Peyer's patch (tissue), 4 donors: Measurements from ENCODE around the gene TSPAN4. TPM values are rescaled to one million over a fixed set of nuclear protein-coding genes. Genes with fewer than 3 reads are reported as not detected.

ENCODE experiments used
- DNase-seq, 3 donors: peaks; one replicate each; pipeline ENCODE4 v3.0.0-alpha.2; 2017 to 2019
- H3K27ac ChIP-seq, 4 donors: fragments of 200-600 bp; sonication (generic); one replicate each; pipeline ENCODE4 v1.5.1; 2016 to 2019
- H3K27me3 ChIP-seq, 2 donors: fragments of 200-600 bp; sonication (generic); one replicate each; pipeline ENCODE4 v1.5.1; 2019
- H3K36me3 ChIP-seq, 3 donors: fragments of 200-600 bp; sonication (generic); one replicate each; pipeline ENCODE4 v1.5.1; 2016 to 2019
- H3K4me1 ChIP-seq, 4 donors: fragments of 200-600 bp; sonication (generic); one replicate each; pipeline ENCODE4 v1.5.1; 2016 to 2019
- H3K4me3 ChIP-seq, 4 donors: fragments of 200-600 bp; sonication (generic); 1 replicate in 3 of 4; 2 replicates in 1 of 4; pipeline ENCODE4 v1.5.1; 2016 to 2019; ENCODE audit warnings: mild to moderate bottlenecking in 1 of 4
- H3K9me3 ChIP-seq, 4 donors: fragments of 200-600 bp; sonication (generic); one replicate each; pipeline ENCODE4 v1.5.1; 2016 to 2019; ENCODE audit warnings: mild to moderate bottlenecking in 1 of 4
- POLR2A ChIP-seq, 2 donors: fragments of 450-650 bp; IDR thresholded peaks; one replicate each; pipeline ENCODE4 v1.5.1; 2017; ENCODE audit warnings: antibody characterized with exemption in 2 of 2, mild to moderate bottlenecking in 2 of 2, moderate library complexity in 2 of 2
- total RNA-seq, 4 donors: library from RNA; depleted of rRNA; stranded (reverse); fragments of >200 nt; gene quantifications; one replicate each; pipeline ENCODE4 v1.1.0, GENCODE V29; 2016
- TF ChIP-seq, protein P1 (sequence below), 6 experiments: fragments of 450-650 bp in 4 of 6; fragments of 200-600 bp in 2 of 6; sonication (generic) in 1 of 6; IDR thresholded peaks; one replicate each; pipeline ENCODE4 v1.5.1; 2017 to 2019; ENCODE audit warnings: antibody characterized with exemption in 6 of 6, mild to moderate bottlenecking in 3 of 6, moderate library complexity in 1 of 6

The TSPAN4 gene
- total RNA-seq, 4 donors from 2014 or later: 20.0 to 52.1 (median 38.4) TPM

- Histone ChIP-seq H3K9me3 (no peaks in the 10 kb centered on the region), H3K27ac (no peak overlapping the region), H3K36me3 (no peaks in the 10 kb centered on the region), H3K4me3 (no peak overlapping the region), H3K27me3 (peaks cover 0 to 4% of the 10 kb centered on the region in 2 donors), H3K4me1 (peaks cover 0 to 26% (median 0%) of the 10 kb centered on the region in 4 donors)
- DNase-seq: no peak
- TF ChIP-seq POLR2A (IDR thresholded peaks at IDR 0.05): no peak
- TF ChIP-seq, protein P1, sequence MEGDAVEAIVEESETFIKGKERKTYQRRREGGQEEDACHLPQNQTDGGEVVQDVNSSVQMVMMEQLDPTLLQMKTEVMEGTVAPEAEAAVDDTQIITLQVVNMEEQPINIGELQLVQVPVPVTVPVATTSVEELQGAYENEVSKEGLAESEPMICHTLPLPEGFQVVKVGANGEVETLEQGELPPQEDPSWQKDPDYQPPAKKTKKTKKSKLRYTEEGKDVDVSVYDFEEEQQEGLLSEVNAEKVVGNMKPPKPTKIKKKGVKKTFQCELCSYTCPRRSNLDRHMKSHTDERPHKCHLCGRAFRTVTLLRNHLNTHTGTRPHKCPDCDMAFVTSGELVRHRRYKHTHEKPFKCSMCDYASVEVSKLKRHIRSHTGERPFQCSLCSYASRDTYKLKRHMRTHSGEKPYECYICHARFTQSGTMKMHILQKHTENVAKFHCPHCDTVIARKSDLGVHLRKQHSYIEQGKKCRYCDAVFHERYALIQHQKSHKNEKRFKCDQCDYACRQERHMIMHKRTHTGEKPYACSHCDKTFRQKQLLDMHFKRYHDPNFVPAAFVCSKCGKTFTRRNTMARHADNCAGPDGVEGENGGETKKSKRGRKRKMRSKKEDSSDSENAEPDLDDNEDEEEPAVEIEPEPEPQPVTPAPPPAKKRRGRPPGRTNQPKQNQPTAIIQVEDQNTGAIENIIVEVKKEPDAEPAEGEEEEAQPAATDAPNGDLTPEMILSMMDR (IDR thresholded peaks at IDR 0.05): no peak
Observed at GRCh38 chr11:862696-863022, 20.0 kb downstream of the TSPAN4 start.

DNA sequence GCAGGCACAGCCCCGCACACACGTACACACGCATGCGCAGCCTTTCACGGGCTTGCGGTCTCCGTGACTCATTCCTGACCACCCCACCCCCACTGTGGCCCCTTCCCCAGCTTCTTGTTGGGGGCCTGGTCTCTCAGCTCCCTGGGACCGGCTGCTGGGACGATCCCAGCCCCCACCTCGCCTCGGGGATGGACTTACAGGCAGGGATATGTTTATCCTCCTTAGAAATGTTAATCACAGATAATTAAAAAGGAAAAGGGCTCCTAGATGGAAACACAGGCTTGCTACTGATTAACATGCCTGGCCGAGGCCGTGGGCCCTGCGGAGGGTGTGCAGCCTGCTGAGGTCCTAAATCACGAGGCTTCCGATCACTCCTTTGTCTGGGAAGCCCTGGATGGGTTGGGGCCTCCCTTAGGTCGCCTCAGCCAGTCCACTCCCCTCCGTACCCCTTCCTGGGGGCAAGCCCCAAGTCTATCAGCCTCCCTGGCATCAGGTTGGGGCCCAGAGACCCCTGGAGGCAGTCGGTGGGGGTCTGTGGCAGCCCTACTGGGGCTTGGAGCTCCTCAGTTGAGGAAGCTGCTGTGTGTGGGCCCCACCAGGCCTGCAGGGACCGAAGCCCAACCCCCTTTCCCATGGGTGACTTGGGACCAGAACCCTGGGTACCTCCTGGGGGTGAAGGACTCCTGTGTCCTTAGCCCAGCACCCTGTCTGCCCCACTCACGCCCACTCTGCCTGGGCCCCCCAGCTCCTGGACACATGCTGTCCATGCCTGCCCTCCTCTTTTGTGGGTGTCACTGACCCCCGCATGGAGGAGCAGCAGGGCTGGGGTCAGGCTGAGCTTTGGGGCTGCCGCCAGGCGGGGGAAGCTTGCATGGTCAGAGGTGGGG, 20.6 kb downstream of the TSPAN4 start:
- DNase-seq: no peak
- Histone ChIP-seq H3K27ac (no peak overlapping the region), H3K9me3 (no peaks in the 10 kb centered on the region), H3K4me3 (no peak overlapping the region), H3K36me3 (no peaks in the 10 kb centered on the region), H3K27me3 (peaks cover 0 to 4% of the 10 kb centered on the region in 2 donors), H3K4me1 (peaks cover 0 to 26% (median 0%) of the 10 kb centered on the region in 4 donors)
- TF ChIP-seq, protein P1 (IDR thresholded peaks at IDR 0.05): no peak
- TF ChIP-seq POLR2A (IDR thresholded peaks at IDR 0.05): no peak

DNA sequence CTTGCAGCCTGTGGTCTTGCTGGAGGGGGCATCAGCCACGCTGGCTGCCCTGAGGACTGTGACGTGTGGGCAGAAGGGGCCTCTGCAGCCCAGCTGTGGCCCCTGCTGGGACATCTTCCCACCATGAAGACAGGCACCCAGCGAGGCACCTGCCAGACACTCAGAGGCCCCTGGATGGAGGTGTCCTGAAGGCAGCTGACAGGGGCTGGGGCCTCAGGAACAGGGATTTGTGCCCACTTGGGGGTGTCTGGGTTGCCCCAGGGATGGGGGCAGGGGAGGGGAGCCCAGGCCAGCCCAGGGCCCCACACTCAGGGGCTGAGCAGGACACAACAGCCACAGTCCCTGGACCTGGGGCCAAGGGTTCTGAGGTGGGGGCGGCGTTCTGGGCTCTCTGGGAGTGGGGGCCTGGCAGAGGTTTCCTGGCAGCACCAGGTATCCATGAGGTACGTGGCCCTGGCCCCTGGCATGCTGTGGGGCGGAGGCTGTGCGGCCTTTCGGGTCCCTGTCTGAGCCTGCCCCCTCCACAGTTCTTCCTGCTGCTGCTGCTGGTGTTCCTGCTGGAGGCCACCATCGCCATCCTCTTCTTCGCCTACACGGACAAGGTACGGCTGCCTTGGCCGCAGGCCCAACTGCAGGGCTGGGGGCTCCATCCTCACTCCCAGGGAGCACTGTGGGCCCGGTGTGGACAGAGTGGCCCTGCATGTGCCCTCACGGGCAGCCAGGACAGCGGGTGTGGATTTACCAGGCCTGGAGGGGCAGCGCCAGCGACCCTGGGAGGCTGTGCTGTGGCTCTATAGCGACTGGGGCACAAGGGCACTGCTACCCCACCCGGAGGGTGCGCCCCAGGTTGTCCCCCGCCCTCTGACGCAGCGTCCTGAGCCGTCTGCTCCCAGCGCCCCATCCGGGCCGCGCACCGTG, 21.5 kb downstream of the TSPAN4 start:
- H3K4me3 ChIP-seq: no peak overlapping the region
- TF ChIP-seq, protein P1 (IDR thresholded peaks at IDR 0.05): no peak
- no peak for TF ChIP-seq POLR2A (IDR thresholded peaks at IDR 0.05)
- no peak for DNase-seq
- peaks cover 0 to 21% (median 0%) of the 10 kb centered on the region in 4 donors for H3K4me1 ChIP-seq
- no peaks in the 10 kb centered on the region for H3K9me3 ChIP-seq
- H3K27me3 ChIP-seq: peaks cover 0 to 4% of the 10 kb centered on the region in 2 donors
- no peaks in the 10 kb centered on the region for H3K36me3 ChIP-seq
- no peak overlapping the region for H3K27ac ChIP-seq

DNA sequence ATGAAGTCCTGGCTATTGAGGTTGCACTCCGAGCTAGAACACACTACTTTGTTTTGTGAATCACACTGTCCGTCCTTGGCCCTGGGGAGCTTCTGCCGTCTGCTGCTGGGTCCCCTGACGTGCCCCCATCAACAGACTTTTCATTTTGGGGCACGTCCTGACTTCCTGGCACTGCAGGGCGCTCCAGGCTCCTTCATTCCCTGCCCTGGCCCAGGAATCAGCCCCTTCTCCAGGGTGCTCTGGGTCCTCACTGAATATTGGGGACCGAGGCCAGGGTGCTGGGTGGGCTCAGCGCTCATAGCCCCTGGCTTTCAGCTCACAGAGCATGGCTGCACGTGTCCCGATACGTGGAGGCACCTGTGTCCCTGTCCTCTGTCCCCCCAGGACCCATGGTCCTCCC, 22.2 kb downstream of the TSPAN4 start:
- Histone ChIP-seq H3K27me3 (peaks cover 0 to 4% of the 10 kb centered on the region in 2 donors), H3K4me1 (peaks cover 0 to 14% (median 0%) of the 10 kb centered on the region in 4 donors), H3K9me3 (no peaks in the 10 kb centered on the region), H3K27ac (no peak overlapping the region), H3K4me3 (no peak overlapping the region), H3K36me3 (no peaks in the 10 kb centered on the region)
- no peak for DNase-seq
- TF ChIP-seq, protein P1 (IDR thresholded peaks at IDR 0.05): no peak
- no peak for TF ChIP-seq POLR2A (IDR thresholded peaks at IDR 0.05)

GRCh38 chr11:865462-866430, 23.1 kb downstream of the TSPAN4 start:
- DNase-seq: no peak
- H3K36me3 ChIP-seq: no peaks in the 10 kb centered on the region
- TF ChIP-seq, protein P1 (IDR thresholded peaks at IDR 0.05): no peak
- no peak for TF ChIP-seq POLR2A (IDR thresholded peaks at IDR 0.05)

More at GRCh38 chr11:865462-866430, 23.1 kb downstream of the TSPAN4 start:
- Histone ChIP-seq H3K4me1 (peaks cover 0 to 8% (median 0%) of the 10 kb centered on the region in 4 donors), H3K4me3 (no peak overlapping the region), H3K9me3 (no peaks in the 10 kb centered on the region), H3K27ac (no peak overlapping the region), H3K27me3 (peaks cover 0 to 4% of the 10 kb centered on the region in 2 donors)
